GM13976 (cell line): ENCODE measurements around the gene NDUFV3.

Experiments used
- DNase-seq: peaks from one replicate; pipeline ENCODE4 v3.0.0; 2012; ENCODE audit warnings: low spot score
- CTCF ChIP-seq: IDR thresholded peaks from 2 replicates; pipeline ENCODE4 v1.5.1; 2012; ENCODE audit warnings: borderline replicate concordance, mild to moderate bottlenecking; ENCODE audit not compliant: insufficient read depth; ENCODE audit errors: extremely low read depth, missing control alignments, control extremely low read depth
- in situ Hi-C: fragments of 300-500 bp; cut with MboI; formaldehyde crosslinking; loops from one replicate; pipeline ENCODE4 v1.12.0; 2022; ENCODE audit warnings: low sequenced_read_pairs, mixed read lengths, inconsistent platforms; ENCODE audit not compliant: unreplicated experiment

The NDUFV3 gene

DNA sequence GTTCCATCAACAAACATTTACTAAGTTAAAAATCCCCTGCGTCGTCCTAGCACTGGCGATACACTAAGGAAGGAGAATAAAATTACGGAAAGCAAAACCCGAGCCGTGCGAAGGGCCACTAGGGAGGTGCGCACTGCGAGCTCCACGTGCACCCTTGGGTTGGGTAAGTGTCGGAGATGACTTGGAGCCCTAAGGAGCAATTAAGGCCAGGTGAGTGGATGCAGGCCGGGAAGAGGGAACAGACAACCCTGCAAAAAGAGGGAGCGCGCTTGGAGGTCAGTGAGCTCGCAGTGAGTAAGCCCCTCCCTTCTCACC is 14.5 kb upstream of the NDUFV3 start:
- in situ Hi-C loops, result no loop called here
- DNase-seq, result no peak
- no peak for TF ChIP-seq CTCF

DNA sequence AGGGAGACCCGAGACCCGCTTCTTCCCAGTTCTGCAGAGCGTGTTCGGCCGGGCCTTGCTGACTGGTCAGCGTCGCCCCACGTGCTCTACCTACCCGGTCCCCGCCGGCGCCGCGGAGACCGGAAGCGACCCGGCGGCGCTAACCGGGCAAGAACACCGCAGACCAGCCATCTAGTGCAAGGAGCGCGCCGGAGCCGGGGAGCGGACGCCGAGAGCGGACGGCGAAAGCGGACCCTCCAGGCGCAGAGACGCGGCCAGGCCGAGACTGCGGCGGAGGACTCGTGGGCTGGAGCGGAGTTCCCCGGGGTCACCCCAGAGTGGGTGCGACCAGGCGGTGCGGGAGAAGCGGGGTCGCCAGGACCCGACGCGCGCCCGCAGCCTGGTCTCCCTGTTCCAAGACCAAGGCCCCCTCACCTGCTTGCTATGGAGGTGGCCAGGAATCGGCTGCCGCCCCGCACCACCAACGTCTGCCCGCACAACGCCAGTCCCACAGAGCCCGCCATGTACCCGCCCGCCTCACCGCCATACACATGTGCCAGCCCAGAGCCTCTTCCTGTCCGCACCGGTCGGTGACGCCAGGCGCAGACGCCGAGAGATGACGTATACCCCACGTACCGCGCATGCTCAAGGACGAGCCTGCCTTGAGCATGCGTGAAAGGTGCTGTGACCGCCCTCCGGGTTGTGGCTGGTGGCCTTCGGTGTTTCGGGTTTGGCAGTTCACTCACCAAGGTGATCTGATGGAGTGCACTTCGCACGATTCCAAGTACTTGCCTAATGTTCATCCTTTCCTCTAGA is 13.9 kb upstream of the NDUFV3 start, which contains the start of gene WDR4:
Gene WDR4, minus strand, starts transcription at position 547 of the 795 bp plus-strand sequence. Its CDS starts 44 bp downstream, at position 503.
- in situ Hi-C loops, result no loop called here
- DNase-seq, result peak; percentile 99
- no peak for TF ChIP-seq CTCF

DNA sequence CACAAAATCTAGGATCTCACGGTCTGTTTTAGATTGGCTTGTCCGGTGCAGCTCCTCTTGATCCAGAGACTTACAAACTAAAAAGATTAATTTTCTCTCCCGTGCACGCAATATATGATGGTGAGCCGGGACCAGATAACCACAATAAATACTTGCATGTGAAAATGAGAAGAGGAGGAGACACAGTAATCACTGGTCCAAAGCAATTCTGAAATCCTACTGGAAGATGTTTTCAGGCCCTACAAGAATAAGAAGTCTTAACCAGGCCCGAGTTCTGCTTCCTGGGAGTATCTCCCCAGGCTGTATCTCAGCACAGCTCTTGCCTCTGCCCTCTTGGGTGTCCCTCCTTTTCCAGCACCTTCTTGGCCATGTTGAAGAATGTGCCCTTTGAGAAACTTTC is 12.8 kb upstream of the NDUFV3 start:
- in situ Hi-C loops, result no loop called here
- DNase-seq, result no peak
- TF ChIP-seq CTCF, result no peak

DNA sequence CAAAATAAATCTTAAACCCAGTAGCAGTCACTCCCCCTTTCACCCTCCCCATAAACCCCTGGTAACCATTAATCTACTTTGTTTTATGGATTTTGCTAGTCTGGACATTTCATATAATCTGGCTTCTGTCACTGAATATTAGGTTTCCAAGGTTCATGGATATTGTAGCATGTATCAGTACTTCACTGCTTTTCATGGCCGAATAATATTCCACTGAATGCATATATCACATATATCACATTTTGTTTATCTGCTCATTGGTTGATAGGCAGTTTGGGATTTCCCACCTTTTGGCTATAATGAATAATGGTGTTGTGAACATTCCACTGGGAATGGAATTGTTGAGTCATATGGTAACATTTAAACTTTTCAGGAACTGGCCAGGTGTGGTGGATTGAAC is 9.2 kb upstream of the NDUFV3 start:
- in situ Hi-C loops, result no loop called here
- no peak for TF ChIP-seq CTCF
- DNase-seq, result no peak

- TF ChIP-seq CTCF, result no peak
- DNase-seq, result no peak
- in situ Hi-C loops, result no loop called here
Measured at GRCh38 chr21:42887326-42887725, 5.8 kb upstream of the NDUFV3 start.

DNA sequence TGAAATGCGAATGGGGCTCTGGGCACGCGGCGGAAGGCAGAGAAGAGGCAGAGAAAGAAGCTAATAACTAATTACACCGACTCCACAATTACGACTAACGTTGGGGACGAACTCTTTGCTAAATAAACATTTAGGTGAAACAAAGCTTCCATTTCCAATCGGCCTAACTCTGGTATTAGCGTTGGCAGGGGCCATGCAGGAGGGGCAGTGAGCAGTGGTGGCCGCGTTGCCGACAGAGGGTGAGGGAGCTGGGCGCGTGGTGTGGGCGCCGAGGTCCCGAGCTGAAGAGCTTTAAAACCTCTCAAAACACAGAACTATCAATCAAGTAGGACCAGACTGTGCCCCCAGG is 553 bp upstream of the NDUFV3 start:
- no peak for TF ChIP-seq CTCF
- no peak for DNase-seq
- in situ Hi-C loops, result no loop called here
